Stimulated activated naive B cell treated with anti-CD40 and anti-IgM and Interleukin-4, amounts not matched to agents 10 μg/mL and 1 μg/mL and 100 μg/mL, for 72 hours (primary cell): ENCODE data around the gene FKBP5.
"Not testable (repeated sequence)": the region's sequence is repeated elsewhere in the genome, so short reads cannot be mapped to it uniquely, and the experiment has no call there.

Experiments used
- ATAC-seq, 2 donors: fragments of 150-1000 bp; cut with Tn5 transposase; replicated peaks; 2 replicates each; pipeline ENCODE4 v1.10.0; 2021; ENCODE audit warnings: moderate library complexity in 1 of 2
- DNase-seq: peaks from one replicate; pipeline ENCODE4 v3.0.0; 2021
- H3K27ac Mint-ChIP-seq: one replicate; pipeline ENCODE4 v1.8.0; 2022; ENCODE audit warnings: mild to moderate bottlenecking, mixed read lengths
- H3K27me3 Mint-ChIP-seq, 2 donors: one replicate each; pipeline ENCODE4 v1.8.0; 2022; ENCODE audit warnings: mixed read lengths in 2 of 2
- H3K36me3 Mint-ChIP-seq, 2 donors: one replicate each; pipeline ENCODE4 v1.8.0; 2022; ENCODE audit warnings: mixed read lengths in 2 of 2, mild to moderate bottlenecking in 1 of 2
- H3K4me1 Mint-ChIP-seq, 2 donors: one replicate each; pipeline ENCODE4 v1.8.0; 2022; ENCODE audit warnings: mixed read lengths in 2 of 2, mild to moderate bottlenecking in 1 of 2
- H3K4me3 Mint-ChIP-seq, 2 donors: one replicate each; pipeline ENCODE4 v1.8.0; 2022; ENCODE audit warnings: mild to moderate bottlenecking in 2 of 2, mixed read lengths in 2 of 2, moderate library complexity in 1 of 2
- H3K9me3 Mint-ChIP-seq, 2 donors: one replicate each; pipeline ENCODE4 v1.8.0; 2022; ENCODE audit warnings: mixed read lengths in 2 of 2, mild to moderate bottlenecking in 1 of 2

FKBP5 gene

DNA sequence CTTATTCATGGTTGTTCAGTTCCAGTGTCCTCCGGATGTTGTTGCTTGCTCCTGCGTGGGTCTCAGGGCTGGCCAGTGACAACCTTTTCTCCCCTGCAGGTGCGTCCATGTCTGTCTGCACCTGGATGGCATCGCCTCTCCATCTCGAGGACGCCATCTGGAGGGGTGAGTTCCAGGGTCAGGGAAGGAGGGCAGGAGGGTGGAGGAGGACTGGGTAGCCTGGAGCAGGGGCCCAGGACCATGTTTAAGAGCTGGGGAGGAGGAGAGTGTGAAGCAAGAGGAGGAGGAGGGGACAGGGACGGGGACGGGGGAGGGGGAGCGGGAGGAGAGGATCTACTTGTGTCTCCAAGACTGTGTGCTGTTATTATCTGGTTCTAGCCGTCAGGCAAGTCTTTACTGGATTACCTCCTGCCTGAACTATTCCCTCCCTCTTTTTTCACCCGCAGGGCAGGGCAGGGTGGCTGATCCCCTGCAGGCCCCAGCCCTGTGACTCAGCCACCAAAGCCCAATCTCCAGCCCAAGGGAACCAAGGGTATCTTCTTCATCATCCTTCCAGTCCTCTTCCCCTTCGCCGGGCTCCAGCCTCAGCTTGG, 143.8 kb downstream of the FKBP5 start:
- H3K27me3 Mint-ChIP-seq, result peaks cover 0 to 4% of the 10 kb centered on the region in 2 donors
- ATAC-seq (no peak), DNase-seq (no peak)
- H3K27ac Mint-ChIP-seq, result no peak overlapping the region
- no peak overlapping the region for H3K4me3 Mint-ChIP-seq
- H3K9me3 Mint-ChIP-seq, result no peaks in the 10 kb centered on the region
- peaks cover 0 to 9% of the 10 kb centered on the region in 2 donors for H3K36me3 Mint-ChIP-seq
- H3K4me1 Mint-ChIP-seq, result no peaks in the 10 kb centered on the region

DNA sequence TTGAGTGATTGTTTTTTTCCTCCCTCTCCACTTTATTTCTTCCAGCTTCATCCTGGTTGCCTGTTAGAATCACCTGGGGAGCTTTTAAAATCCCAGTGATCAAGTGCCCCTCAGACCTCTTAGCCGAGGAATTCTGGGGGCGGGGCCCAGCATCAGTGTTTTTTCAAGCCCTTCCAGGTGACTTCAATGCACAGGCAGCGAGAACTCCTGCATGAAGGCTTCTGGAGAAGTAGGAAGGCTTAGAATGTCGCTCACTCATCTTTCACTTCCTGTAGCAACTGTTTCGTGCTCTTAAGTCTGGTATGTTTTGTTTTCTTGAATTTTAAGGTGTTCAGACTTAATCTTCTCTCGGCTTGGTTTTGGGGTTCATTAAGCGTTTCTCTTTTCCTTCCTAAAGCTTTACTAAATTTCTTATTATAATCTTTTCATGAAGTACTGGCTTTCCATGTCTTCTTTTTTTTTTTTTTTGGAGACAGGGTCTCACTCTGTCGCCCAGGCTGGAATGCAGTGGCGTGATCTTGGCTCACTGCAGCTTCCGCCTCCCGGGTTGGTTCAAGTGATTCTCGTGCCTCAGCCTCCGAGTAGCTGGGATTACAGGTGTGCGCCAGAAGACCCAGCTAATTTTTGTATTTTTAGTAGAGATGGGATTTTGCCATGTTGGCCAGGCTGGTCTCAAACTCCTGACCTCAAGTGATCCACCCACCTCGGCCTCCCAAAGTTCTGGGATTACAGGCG, 145.1 kb downstream of the FKBP5 start:
- Mint-ChIP-seq H3K27ac (no peak overlapping the region), H3K36me3 (peaks cover 0 to 6% of the 10 kb centered on the region in 2 donors), H3K9me3 (no peaks in the 10 kb centered on the region), H3K4me3 (no peak overlapping the region), H3K27me3 (peaks cover 0 to 4% of the 10 kb centered on the region in 2 donors), H3K4me1 (no peaks in the 10 kb centered on the region)
- ATAC-seq, result no peak
- no peak for DNase-seq

DNA sequence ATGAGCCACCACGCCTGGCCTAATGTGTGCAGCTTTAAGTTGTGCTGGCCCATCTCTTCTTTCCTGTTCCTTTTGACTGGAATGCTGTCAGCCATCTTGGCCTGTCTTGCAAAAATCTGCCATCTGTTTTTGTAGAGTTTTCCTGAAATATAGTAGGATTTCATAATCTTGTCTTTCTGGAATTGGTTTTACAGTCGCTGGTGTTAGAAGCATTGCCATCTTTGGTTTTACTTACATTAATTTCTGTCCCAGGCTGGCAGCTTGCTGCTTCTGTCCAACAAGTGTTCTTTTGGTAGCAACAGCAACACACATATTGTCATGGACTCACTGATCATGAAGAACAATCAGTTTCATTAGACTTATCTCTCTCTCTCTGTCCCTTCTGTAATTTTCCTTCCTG, 146.9 kb downstream of the FKBP5 start:
- H3K4me3 Mint-ChIP-seq, result no peak overlapping the region
- DNase-seq, result no peak
- H3K36me3 Mint-ChIP-seq, result peaks cover 0 to 6% of the 10 kb centered on the region in 2 donors
- no peak overlapping the region for H3K27ac Mint-ChIP-seq
- H3K4me1 Mint-ChIP-seq, result no peaks in the 10 kb centered on the region
- ATAC-seq, result no peak
- peaks cover 0 to 4% of the 10 kb centered on the region in 2 donors for H3K27me3 Mint-ChIP-seq
- no peaks in the 10 kb centered on the region for H3K9me3 Mint-ChIP-seq

DNA sequence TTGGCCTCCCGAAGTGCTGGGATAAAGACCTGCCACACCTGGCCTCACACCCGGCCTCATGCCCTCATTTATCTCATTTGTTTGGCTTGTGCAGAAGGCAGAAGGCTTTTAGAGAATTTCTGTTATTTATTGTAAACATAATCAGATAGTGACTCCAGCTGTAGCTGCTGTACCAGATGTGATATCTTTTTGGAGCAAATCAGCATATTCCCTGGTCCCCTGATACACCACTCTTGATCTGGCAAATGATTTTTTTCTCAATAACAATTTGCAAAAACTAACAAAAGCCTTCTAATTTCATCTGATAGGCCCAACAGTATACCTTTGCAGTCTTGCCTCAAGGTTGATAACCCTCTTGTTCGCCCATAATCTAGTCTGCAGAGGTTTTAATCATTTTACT, 149.5 kb downstream of the FKBP5 start:
- Mint-ChIP-seq H3K4me3 (no peak overlapping the region), H3K27me3 (peaks cover 3 to 8% of the 10 kb centered on the region in 2 donors), H3K9me3 (no peaks in the 10 kb centered on the region), H3K4me1 (no peaks in the 10 kb centered on the region), H3K36me3 (peaks cover 0 to 6% of the 10 kb centered on the region in 2 donors), H3K27ac (no peak overlapping the region)
- ATAC-seq (no peak), DNase-seq (no peak)

DNA sequence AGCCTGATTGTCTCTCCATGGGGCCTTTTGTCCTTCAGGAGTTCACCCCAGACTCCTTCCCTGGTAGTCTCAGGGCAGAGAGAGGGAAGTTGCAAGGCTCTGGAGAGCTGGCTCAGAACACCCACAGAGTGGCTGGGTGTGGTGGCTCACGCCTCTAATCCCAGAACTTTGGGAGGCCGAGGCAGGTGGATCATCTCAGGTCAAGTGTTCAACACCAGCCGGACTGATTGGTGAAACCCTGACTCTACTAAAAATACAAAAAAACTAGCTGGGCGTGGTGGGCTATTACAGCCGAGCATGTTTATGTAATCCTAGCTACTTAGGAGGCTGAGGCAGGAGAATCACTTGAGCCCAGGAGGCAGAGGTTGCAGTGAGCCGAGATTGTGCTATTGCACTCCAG, 152.9 kb downstream of the FKBP5 start:
- not testable (repeated sequence) for H3K36me3 Mint-ChIP-seq, H3K4me3 Mint-ChIP-seq, H3K27ac Mint-ChIP-seq, H3K9me3 Mint-ChIP-seq, ATAC-seq, DNase-seq, H3K4me1 Mint-ChIP-seq
- H3K27me3 Mint-ChIP-seq, result peaks cover 7 to 16% of the 10 kb centered on the region in 2 donors

DNA sequence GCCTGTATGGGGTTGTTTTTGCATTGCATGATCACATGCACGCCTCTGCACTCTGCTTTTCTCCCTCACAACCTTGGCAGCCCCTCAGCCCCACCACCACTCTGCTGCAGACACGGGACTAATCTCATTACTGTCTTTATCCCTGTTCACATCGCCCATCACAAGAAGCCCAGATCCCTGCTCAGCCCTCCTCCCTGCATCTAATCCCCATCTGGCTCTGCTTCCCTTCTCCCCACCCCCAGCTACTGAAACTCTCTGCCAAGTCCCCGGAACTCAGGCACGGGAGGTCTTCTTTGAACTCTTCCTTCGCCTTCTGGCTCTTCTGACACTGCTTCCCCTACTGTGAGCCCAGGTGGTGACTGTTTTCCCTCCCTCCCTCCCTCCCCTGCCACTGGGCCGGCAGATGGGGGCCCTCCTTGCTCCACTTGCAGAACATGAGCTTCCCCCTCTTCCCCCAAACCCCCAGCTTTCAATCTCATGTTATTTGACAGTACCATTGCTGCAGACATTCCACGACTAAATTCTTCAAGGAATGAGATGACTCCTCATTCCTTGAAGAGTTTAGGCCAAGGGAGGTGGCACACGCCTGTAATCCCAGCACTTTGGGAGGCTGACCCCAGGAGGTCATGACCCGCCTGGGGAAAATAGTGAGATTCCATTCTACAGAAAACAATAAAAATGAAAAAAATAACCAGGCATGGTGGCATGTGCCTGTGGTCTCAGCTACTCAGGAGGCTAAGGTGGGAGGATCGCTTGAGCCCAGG, 154.1 kb downstream of the FKBP5 start:
- Mint-ChIP-seq H3K36me3 (no peaks in the 10 kb centered on the region), H3K27ac (no peak overlapping the region), H3K27me3 (peaks cover 7 to 16% of the 10 kb centered on the region in 2 donors), H3K4me1 (no peaks in the 10 kb centered on the region), H3K4me3 (no peak overlapping the region), H3K9me3 (no peaks in the 10 kb centered on the region)
- ATAC-seq (no peak), DNase-seq (no peak)

DNA sequence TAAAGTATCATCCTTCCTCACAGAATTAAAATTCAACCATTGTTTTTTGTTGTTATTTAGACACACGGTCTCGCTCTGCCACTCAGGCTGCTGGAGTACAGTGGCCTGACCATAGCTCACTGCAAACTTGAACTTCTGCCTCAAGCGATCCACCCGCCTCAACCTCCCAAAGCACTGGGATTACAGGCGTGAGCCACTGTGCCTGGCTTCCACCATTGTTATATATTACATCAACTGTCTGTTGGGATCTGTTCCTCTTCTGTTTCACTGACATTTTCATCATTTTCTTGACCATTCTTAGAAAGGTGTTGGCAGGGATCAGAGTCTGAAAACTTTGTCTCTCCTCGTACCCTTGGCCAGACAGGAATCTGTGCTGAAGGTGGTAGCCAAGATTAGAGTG, 154.7 kb downstream of the FKBP5 start:
- Mint-ChIP-seq H3K4me1 (no peaks in the 10 kb centered on the region), H3K27me3 (peaks cover 7 to 16% of the 10 kb centered on the region in 2 donors), H3K4me3 (no peak overlapping the region), H3K36me3 (no peaks in the 10 kb centered on the region), H3K9me3 (no peaks in the 10 kb centered on the region), H3K27ac (no peak overlapping the region)
- ATAC-seq, result no peak
- DNase-seq, result no peak

DNA sequence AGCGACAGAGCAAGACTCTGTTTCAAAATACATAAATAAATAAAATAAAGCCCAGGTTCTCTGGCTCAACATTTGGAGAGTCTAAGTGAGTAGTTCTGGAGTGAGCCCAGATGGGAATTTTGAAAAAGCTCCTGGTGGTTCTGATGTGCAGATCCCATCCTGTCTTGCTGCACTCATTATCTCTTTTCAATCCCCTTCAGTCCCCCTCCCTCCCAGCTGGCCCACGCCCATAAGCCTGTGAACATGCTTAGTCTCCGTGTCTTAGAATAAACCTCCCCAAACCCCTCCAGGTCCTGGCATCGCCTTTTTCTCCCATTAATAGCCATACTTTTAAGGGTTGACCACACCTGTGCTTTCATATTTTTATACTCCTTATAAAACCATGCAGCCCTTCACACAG, 156.6 kb downstream of the FKBP5 start:
- Mint-ChIP-seq H3K9me3 (no peaks in the 10 kb centered on the region), H3K4me3 (no peak overlapping the region), H3K27me3 (peaks cover 7 to 16% of the 10 kb centered on the region in 2 donors), H3K36me3 (no peaks in the 10 kb centered on the region), H3K27ac (no peak overlapping the region), H3K4me1 (no peaks in the 10 kb centered on the region)
- ATAC-seq (no peak), DNase-seq (no peak)

DNA sequence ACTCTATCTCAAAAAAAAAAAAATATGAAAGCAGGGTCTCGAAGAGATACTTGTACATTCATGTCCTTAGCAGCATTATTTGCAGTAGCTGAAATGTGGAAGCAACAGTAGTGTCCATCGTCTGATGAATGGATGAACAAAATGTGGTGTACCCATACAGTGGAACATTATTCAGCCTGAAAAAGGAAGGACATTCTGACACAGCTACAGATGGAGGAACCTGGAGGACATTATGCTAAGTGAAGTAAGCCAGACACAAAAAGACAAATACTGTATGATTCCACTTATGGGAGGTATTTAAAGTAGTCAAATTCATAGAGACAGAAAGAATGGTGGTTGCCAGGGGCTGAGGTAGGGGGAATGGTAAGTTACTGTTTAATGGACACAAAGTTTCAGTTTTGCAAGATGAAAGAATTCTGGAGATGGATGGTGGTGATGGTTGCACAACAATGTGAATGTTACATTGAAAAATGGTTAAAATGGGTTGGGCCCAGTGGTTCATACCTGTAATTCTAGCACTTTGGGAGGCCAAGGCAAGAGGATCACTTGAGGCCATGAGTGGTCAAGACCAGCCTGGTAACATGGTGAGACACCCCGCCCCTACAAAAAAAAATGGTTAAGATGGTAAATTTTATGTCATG, 164.2 kb downstream of the FKBP5 start:
- Mint-ChIP-seq H3K9me3 (no peaks in the 10 kb centered on the region), H3K4me1 (peaks cover 0 to 7% of the 10 kb centered on the region in 2 donors), H3K4me3 (no peak overlapping the region), H3K27me3 (peaks cover 0 to 14% of the 10 kb centered on the region in 2 donors), H3K27ac (no peak overlapping the region), H3K36me3 (no peaks in the 10 kb centered on the region)
- DNase-seq (no peak), ATAC-seq (no peak)
